ENCODE results near the gene NINL. TPM values are rescaled to one million over a fixed set of nuclear protein-coding genes. Genes with fewer than 3 reads are reported as not detected.

The NINL gene
- total and polyA plus RNA-seq, 2 experiments from 2014 or later, result 26.4 to 61.3 TPM

DNA sequence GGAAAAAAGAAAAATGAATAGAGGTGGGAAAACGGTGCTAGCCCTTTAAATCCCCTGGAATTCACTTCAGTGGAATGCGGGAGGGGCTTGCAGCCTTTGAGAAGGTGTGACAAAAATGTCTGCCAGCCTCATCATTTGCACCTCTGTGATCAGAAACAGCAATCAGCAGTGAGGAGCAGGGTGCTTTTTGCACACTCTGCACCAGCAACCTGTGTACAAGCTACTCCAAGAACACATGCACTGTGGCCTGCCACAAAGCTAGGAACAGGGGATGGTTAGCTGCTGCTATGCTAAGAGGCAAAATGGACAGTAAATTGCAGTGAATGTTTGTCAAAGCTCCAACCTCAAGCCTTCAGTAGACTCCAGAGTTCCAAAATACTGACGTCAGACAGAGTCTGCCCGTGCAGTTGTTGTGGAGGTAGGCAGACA is 148.2 kb downstream of the NINL start:
- H3K36me3 ChIP-seq, result no peaks in the 10 kb centered on the region
- no peak overlapping the region for H3K4me3 ChIP-seq
- no peaks in the 10 kb centered on the region for H3K27me3 ChIP-seq
- TF ChIP-seq, protein P1, sequence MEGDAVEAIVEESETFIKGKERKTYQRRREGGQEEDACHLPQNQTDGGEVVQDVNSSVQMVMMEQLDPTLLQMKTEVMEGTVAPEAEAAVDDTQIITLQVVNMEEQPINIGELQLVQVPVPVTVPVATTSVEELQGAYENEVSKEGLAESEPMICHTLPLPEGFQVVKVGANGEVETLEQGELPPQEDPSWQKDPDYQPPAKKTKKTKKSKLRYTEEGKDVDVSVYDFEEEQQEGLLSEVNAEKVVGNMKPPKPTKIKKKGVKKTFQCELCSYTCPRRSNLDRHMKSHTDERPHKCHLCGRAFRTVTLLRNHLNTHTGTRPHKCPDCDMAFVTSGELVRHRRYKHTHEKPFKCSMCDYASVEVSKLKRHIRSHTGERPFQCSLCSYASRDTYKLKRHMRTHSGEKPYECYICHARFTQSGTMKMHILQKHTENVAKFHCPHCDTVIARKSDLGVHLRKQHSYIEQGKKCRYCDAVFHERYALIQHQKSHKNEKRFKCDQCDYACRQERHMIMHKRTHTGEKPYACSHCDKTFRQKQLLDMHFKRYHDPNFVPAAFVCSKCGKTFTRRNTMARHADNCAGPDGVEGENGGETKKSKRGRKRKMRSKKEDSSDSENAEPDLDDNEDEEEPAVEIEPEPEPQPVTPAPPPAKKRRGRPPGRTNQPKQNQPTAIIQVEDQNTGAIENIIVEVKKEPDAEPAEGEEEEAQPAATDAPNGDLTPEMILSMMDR (IDR thresholded peaks at IDR 0.05; ENCODE audit: low read depth, low read length), result no peak
- peak overlapping the region; percentile 94 for H3K27ac ChIP-seq
- H3K4me1 ChIP-seq (ENCODE audit: low read depth), result peaks cover 8% of the 10 kb centered on the region
- no peaks in the 10 kb centered on the region for H3K9me3 ChIP-seq (ENCODE audit: low read depth)
- peak; percentile 16 to 76 for DNase-seq (ENCODE audit: low read depth in 1 of 2, low spot score in 1 of 2)

DNA sequence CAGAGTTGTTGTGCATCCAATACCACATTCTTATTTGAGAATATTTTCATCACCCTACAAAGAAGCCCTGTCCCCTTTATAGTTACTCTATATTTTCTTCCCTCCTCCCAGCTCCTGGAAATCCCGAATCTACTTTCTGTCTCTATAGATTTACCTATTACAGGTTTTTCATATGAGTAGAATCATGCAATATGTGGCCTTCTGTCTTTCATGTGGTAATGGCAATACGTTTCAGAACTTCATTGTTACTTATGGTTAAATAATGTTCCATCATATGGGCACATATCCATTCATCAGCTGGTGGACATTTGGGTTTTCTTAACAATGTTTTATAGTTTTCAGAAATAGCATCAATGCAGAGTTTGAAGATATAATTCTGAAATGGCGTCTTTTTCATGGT is 160.8 kb downstream of the NINL start:
- H3K36me3 ChIP-seq, result no peaks in the 10 kb centered on the region
- H3K9me3 ChIP-seq (ENCODE audit: low read depth), result no peaks in the 10 kb centered on the region
- no peaks in the 10 kb centered on the region for H3K4me1 ChIP-seq (ENCODE audit: low read depth)

DNA sequence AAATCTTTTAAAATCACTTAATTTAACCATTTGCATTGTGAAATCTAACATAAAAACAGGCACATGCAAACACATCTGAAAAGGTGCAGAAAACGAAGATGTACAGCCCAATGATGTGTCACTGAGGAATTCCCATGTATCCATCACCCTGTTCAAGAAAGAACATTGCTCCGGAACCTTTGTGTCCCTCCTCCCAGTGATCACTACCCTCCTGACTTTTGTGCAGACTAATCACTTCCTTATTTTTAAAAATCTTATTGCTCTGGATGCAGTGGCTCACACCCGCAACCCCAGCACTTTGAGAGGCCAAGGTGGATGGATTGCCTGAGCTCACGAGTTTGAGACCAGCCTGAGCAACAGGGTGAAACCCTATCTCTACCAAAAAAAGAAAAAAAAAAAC is 163.3 kb downstream of the NINL start:
- H3K9me3 ChIP-seq (ENCODE audit: low read depth), result no peaks in the 10 kb centered on the region
- peaks cover 7% of the 10 kb centered on the region for H3K36me3 ChIP-seq
- no peak overlapping the region for H3K4me3 ChIP-seq

More for the DNA sequence above, 160.8 kb downstream of the NINL start:
- no peak for DNase-seq (ENCODE audit: low read depth in 1 of 2, low spot score in 1 of 2)
- no peaks in the 10 kb centered on the region for H3K27me3 ChIP-seq
- H3K4me3 ChIP-seq, result no peak overlapping the region
- TF ChIP-seq, protein P1 (IDR thresholded peaks at IDR 0.05; ENCODE audit: low read depth, low read length), result no peak
- no peak overlapping the region for H3K27ac ChIP-seq

DNA sequence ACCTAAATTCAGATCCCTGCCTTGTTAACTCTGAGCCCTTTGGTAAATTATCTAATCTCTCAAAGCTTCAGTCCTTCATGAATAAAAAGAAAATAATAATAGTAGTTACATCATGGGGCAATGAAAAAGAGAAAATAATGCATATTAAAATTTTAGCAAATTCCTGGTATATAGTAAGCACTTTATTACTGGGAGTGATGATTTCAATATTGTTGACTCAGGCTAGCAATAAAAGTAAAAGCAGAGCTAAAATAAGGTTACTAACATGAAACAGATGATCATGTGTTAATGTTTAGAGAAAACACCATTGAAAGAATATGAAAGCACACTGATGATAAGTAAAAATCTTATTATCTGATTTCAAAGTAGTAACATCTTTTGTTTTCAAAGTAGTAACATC is 164.2 kb downstream of the NINL start:
- no peak for DNase-seq (ENCODE audit: low read depth in 1 of 2, low spot score in 1 of 2)
- Histone ChIP-seq H3K4me3 (no peak overlapping the region), H3K36me3 (peaks cover 9% of the 10 kb centered on the region), H3K27ac (no peak overlapping the region), H3K4me1 (ENCODE audit: low read depth) (no peaks in the 10 kb centered on the region), H3K9me3 (ENCODE audit: low read depth) (no peaks in the 10 kb centered on the region), H3K27me3 (no peaks in the 10 kb centered on the region)
- TF ChIP-seq, protein P1 (IDR thresholded peaks at IDR 0.05; ENCODE audit: low read depth, low read length), result no peak

More for the DNA sequence above, 163.3 kb downstream of the NINL start:
- DNase-seq (ENCODE audit: low read depth in 1 of 2, low spot score in 1 of 2), result no peak
- Histone ChIP-seq H3K4me1 (ENCODE audit: low read depth) (no peaks in the 10 kb centered on the region), H3K27ac (no peak overlapping the region), H3K27me3 (no peaks in the 10 kb centered on the region)
- TF ChIP-seq, protein P1 (IDR thresholded peaks at IDR 0.05; ENCODE audit: low read depth, low read length), result no peak

DNA sequence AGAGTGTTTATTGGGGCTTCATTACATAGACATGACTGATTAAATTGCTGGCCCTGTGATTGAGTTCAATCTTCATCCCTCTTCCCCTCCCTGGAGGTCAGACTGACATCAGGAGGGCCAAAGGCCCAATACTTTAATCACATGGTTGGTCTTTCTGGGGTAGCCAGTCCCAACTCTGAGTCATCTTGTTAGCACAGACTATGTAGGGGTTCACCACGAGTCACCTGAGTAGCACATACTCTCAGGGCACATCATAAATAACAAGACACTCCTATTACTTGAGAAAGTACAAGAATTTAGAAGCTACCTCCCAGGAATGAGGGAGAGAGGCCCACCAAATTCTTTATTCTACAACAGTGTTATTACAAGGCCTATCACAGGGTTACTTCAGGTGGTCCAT is 166.6 kb downstream of the NINL start:
- no peak overlapping the region for H3K27ac ChIP-seq
- no peaks in the 10 kb centered on the region for H3K9me3 ChIP-seq (ENCODE audit: low read depth)
- H3K27me3 ChIP-seq, result no peaks in the 10 kb centered on the region
- H3K4me1 ChIP-seq (ENCODE audit: low read depth), result no peaks in the 10 kb centered on the region
- H3K4me3 ChIP-seq, result no peak overlapping the region
- no peak for DNase-seq (ENCODE audit: low read depth in 1 of 2, low spot score in 1 of 2)
- TF ChIP-seq, protein P1 (IDR thresholded peaks at IDR 0.05; ENCODE audit: low read depth, low read length), result no peak
- peaks cover 9% of the 10 kb centered on the region for H3K36me3 ChIP-seq

DNA sequence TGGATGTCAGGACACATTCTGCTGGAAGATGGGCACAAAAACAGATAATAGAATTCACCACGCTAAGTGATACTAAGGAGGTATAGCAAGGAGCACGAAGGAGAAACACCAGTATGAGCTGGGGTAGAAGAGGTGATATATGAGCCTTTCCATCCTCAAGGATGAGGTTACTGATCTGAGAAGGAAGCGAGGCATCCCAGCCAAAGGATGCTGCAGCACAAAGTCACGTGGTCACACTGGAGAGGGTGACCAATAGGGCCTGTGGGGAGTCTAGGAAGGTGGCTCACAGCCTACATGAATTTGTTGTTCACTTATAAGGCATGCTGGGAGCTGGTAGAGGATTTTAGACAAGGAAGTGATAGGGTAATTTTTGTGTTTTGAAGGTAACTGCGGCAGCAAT is 176.4 kb downstream of the NINL start:
- no peak for DNase-seq (ENCODE audit: low read depth in 1 of 2, low spot score in 1 of 2)
- Histone ChIP-seq H3K27ac (no peak overlapping the region), H3K4me1 (ENCODE audit: low read depth) (peaks cover 9% of the 10 kb centered on the region), H3K36me3 (no peaks in the 10 kb centered on the region), H3K9me3 (ENCODE audit: low read depth) (no peaks in the 10 kb centered on the region), H3K4me3 (no peak overlapping the region), H3K27me3 (no peaks in the 10 kb centered on the region)
- TF ChIP-seq, protein P1 (IDR thresholded peaks at IDR 0.05; ENCODE audit: low read depth, low read length), result no peak
